ENCODE measurements around the gene DENND2D. TPM values are rescaled to one million over a fixed set of nuclear protein-coding genes. Genes with fewer than 3 reads are reported as not detected.
A peak's percentile ranks its signal among the peaks of the same experiment; 100 is the strongest.

The DENND2D gene
- total RNA-seq, 4 donors from 2014 or later: 25.3 to 37.1 (median 31.8) TPM

DNA sequence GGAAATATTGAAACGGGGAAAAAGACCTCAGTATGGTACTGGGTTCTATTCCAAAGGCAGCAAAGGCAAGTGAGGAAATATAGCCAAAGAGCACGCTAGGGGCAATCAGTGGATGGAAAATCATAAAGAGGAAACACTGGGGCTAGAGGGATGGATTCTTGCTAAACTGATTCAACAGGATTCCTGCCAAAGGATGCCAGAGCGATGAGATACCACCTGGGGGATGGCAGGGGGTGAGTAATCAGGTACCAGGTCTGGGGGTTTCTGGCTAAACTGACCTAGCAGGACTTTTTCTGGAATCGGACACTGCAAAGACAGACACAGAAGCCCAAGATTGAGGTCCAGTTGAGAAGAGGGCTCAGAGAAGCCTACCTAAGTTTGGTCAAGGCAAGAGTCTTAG lies 33.8 kb upstream of the DENND2D start:
- H3K9me3 ChIP-seq: no peaks in the 10 kb centered on the region
- WGBS: 84% methylated on average over 4 of the region's 4 CpGs
- H3K36me3 ChIP-seq: no peaks in the 10 kb centered on the region
- H3K27ac ChIP-seq: no peak overlapping the region
- peaks cover 9% of the 10 kb centered on the region for H3K4me1 ChIP-seq
- TF ChIP-seq POLR2AphosphoS5 (IDR thresholded peaks at IDR 0.05) (no peak), EP300 (IDR thresholded peaks at IDR 0.05) (no peak), POLR2A (IDR thresholded peaks at IDR 0.05) (no peak)
- TF ChIP-seq, protein P1, sequence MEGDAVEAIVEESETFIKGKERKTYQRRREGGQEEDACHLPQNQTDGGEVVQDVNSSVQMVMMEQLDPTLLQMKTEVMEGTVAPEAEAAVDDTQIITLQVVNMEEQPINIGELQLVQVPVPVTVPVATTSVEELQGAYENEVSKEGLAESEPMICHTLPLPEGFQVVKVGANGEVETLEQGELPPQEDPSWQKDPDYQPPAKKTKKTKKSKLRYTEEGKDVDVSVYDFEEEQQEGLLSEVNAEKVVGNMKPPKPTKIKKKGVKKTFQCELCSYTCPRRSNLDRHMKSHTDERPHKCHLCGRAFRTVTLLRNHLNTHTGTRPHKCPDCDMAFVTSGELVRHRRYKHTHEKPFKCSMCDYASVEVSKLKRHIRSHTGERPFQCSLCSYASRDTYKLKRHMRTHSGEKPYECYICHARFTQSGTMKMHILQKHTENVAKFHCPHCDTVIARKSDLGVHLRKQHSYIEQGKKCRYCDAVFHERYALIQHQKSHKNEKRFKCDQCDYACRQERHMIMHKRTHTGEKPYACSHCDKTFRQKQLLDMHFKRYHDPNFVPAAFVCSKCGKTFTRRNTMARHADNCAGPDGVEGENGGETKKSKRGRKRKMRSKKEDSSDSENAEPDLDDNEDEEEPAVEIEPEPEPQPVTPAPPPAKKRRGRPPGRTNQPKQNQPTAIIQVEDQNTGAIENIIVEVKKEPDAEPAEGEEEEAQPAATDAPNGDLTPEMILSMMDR (IDR thresholded peaks at IDR 0.05): no peak
- H3K27me3 ChIP-seq: no peaks in the 10 kb centered on the region
- H3K4me3 ChIP-seq: no peak overlapping the region
- DNase-seq (ENCODE audit: low spot score in 2 of 2): no peak

DNA sequence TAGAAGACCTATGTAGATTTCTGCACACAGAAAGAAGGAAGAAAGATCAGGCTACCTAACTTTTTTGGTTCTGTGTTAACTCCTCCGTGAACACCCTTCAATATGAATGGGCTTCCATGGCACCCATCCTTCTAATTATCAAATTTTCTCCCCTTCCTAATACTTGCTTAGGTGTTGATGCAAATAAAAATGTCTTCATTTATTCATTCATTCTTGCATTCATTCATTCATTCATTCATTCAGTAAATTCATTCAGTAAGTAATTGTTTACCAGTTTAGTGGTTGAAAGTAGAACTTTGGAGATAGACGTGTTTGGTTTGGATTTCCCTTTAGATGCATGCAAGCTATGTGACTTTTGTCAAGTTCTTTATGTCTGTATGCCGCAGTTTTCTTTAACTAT lies 31.7 kb upstream of the DENND2D start:
- Histone ChIP-seq H3K27me3 (no peaks in the 10 kb centered on the region), H3K27ac (no peak overlapping the region), H3K4me1 (peaks cover 17% of the 10 kb centered on the region), H3K4me3 (no peak overlapping the region), H3K36me3 (no peaks in the 10 kb centered on the region), H3K9me3 (no peaks in the 10 kb centered on the region)
- DNase-seq (ENCODE audit: low spot score in 2 of 2): no peak
- 93% methylated on average over 3 of the region's 3 CpGs for whole genome bisulfite sequencing
- TF ChIP-seq POLR2AphosphoS5 (IDR thresholded peaks at IDR 0.05) (no peak), EP300 (IDR thresholded peaks at IDR 0.05) (no peak), POLR2A (IDR thresholded peaks at IDR 0.05) (no peak)
- TF ChIP-seq, protein P1 (IDR thresholded peaks at IDR 0.05): no peak

DNA sequence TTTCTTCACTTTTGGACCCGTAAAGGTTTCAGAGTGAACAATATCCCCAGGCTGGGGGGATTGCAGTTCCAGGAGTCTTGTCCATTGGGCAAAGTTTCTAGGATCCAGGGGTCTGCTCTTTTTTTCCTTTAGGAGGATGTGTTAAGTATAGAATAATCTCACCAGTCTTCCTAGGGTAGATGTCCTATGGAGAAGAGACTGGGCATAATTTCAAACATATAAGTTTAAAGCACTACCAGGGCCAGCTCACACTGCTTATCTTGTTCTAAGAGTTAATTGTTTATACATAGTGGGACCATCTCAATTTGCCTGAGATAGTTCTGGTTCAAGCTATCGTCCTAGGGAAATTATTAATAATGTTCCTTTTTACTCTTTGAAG lies 28.3 kb upstream of the DENND2D start:
- TF ChIP-seq POLR2A (IDR thresholded peaks at IDR 0.05): no peak
- TF ChIP-seq EP300 (IDR thresholded peaks at IDR 0.05): no peak
- TF ChIP-seq, protein P1 (IDR thresholded peaks at IDR 0.05): no peak
- TF ChIP-seq POLR2AphosphoS5 (IDR thresholded peaks at IDR 0.05): no peak
- 73% methylated on average over 2 of the region's 2 CpGs for WGBS
- H3K27ac ChIP-seq: peak overlapping the region; percentile 42

DNA sequence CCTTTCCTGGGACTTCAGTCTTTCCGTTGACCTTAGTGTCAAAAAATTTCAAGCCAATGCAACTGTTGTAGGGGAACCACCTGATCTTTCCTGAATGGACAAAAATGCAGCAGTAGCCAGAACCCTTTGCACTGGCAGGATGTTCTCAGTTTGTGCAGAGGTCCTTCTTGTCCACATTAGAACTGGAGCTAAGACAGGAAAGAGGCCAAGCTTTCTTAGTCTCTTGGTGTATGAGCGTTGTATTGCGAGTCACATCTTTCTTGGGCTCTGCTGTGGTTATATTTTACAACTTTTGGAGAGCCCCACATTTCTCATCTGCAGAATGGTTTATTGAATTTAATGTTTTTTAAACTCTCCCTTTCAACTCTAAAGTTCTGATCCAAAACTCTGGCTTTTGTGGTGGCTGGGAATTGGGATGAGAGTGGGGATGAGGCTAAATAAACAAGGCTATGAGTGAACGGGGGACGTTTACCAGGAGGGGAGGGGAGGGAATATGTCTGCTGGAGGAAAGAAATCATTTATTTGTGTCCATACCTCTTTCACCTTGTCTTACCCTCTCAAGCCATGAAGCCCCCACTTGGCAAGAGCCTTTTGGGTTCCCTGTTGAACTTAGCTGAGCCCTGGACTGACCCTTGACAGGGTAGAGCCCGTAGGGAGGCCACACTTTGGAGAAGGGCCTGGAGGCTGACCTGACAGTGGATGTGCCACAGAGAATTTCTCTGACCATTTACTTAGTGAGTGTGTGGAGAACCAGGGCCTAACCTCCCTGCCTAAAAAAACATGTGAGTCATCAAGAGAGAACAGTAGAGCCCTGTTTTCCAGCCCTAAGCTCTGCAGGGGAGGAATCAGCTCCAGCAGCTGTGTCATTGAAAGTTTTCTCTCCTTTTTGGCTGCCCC lies 27.7 kb upstream of the DENND2D start:
- DNase-seq (ENCODE audit: low spot score in 2 of 2): no peak
- TF ChIP-seq EP300 (IDR thresholded peaks at IDR 0.05) (no peak), POLR2AphosphoS5 (IDR thresholded peaks at IDR 0.05) (no peak), POLR2A (IDR thresholded peaks at IDR 0.05) (no peak)
- TF ChIP-seq, protein P1 (IDR thresholded peaks at IDR 0.05): no peak
- Histone ChIP-seq H3K36me3 (no peaks in the 10 kb centered on the region), H3K27me3 (no peaks in the 10 kb centered on the region), H3K27ac (peak overlapping the region; percentile 42), H3K9me3 (no peaks in the 10 kb centered on the region), H3K4me1 (peaks cover 10% of the 10 kb centered on the region), H3K4me3 (no peak overlapping the region)
- WGBS: 76% methylated on average over 6 of the region's 6 CpGs

More for the DNA sequence above, 28.3 kb upstream of the DENND2D start:
- Histone ChIP-seq H3K4me3 (no peak overlapping the region), H3K9me3 (no peaks in the 10 kb centered on the region), H3K27me3 (no peaks in the 10 kb centered on the region), H3K36me3 (no peaks in the 10 kb centered on the region), H3K4me1 (peaks cover 10% of the 10 kb centered on the region)
- DNase-seq (ENCODE audit: low spot score in 2 of 2): no peak

DNA sequence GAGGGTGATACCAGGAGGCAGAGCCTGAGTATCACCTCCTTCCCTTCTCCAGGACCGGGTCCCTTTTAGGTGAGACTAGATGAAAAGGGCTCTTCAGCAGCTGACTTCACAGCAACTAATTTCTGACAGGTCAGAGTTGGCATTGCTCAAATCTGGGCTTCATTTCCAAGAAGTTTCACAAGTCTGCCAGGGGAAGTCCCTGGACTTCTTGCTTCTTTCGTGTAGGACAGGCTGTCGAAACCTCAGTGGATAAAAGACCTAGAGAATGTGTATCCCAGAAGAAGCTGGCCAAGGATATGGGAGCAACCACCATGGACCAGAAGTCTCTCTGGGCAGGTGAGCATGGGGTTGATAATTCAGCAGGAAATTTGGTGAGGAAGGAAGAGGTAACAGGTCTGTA lies 27.0 kb upstream of the DENND2D start, which contains the start of gene CHI3L2:
CHI3L2 (plus strand) TSS at position 280 of the 400 bp plus-strand sequence; CDS start at position 297, 17 bp downstream.
- peaks cover 17% of the 10 kb centered on the region for H3K4me1 ChIP-seq
- no peaks in the 10 kb centered on the region for H3K27me3 ChIP-seq
- DNase-seq (ENCODE audit: low spot score in 2 of 2): no peak
- no peaks in the 10 kb centered on the region for H3K9me3 ChIP-seq
- TF ChIP-seq POLR2AphosphoS5 (IDR thresholded peaks at IDR 0.05): no peak
- TF ChIP-seq POLR2A (IDR thresholded peaks at IDR 0.05): no peak
- TF ChIP-seq, protein P1 (IDR thresholded peaks at IDR 0.05): no peak
- TF ChIP-seq EP300 (IDR thresholded peaks at IDR 0.05): no peak
- H3K27ac ChIP-seq: peak within 1 kb of the TSS; percentile 42
- 39% methylated on average over 3 of the region's 3 CpGs for WGBS
- H3K36me3 ChIP-seq: no peaks in the 10 kb centered on the region
- H3K4me3 ChIP-seq: no peak within 1 kb of the TSS

Data from suprapubic skin (tissue), 4 donors.